Right lobe of liver (tissue), 4 donors: Measurements from ENCODE around the gene CACNA1F.

Source experiments
- POLR2A ChIP-seq: fragments of 450-650 bp; IDR thresholded peaks from one replicate; pipeline ENCODE4 v1.6.1; 2017; ENCODE audit warnings: antibody characterized with exemption, mild to moderate bottlenecking
- TF ChIP-seq, protein P1 (sequence below), 4 donors: fragments of 200-600 bp in 3 of 4; fragments of 450-650 bp in 1 of 4; IDR thresholded peaks; one replicate each; pipeline versions ENCODE4 v1.5.1 to v1.8.0; 2016 to 2022; ENCODE audit warnings: antibody characterized with exemption in 4 of 4, mild to moderate bottlenecking in 2 of 4
- donor health status: DM: no; HTN: no; CAD: no.
- donor health status: DM: no; HTN: no; CAD: no.
- donor health status: DM: no; HTN: yes; CAD: no.

GRCh38 chrX:49174723-49175122 lies 58.4 kb downstream of the CACNA1F start:
- TF ChIP-seq, protein P1, sequence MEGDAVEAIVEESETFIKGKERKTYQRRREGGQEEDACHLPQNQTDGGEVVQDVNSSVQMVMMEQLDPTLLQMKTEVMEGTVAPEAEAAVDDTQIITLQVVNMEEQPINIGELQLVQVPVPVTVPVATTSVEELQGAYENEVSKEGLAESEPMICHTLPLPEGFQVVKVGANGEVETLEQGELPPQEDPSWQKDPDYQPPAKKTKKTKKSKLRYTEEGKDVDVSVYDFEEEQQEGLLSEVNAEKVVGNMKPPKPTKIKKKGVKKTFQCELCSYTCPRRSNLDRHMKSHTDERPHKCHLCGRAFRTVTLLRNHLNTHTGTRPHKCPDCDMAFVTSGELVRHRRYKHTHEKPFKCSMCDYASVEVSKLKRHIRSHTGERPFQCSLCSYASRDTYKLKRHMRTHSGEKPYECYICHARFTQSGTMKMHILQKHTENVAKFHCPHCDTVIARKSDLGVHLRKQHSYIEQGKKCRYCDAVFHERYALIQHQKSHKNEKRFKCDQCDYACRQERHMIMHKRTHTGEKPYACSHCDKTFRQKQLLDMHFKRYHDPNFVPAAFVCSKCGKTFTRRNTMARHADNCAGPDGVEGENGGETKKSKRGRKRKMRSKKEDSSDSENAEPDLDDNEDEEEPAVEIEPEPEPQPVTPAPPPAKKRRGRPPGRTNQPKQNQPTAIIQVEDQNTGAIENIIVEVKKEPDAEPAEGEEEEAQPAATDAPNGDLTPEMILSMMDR (IDR thresholded peaks at IDR 0.05): no peak
- no peak for TF ChIP-seq POLR2A
